Hematopoietic multipotent progenitor cell (in vitro differentiated cells): Measurements from ENCODE around the gene EVC. TPM values are rescaled to one million over a fixed set of nuclear protein-coding genes. Genes with fewer than 3 reads are reported as not detected.

Source experiments
- DNase-seq, 3 donors: peaks; one replicate each; pipeline ENCODE4 v3.0.0-alpha.2; 2011 to 2015; ENCODE audit warnings: low read depth in 2 of 3, low spot score in 2 of 3
- total RNA-seq: library from RNA; depleted of rRNA; stranded (reverse); fragments of >200 nt; gene quantifications from one replicate; pipeline ENCODE4 v1.2.3, GENCODE V29; 2012

EVC gene
- total RNA-seq: 7.8 TPM

DNA sequence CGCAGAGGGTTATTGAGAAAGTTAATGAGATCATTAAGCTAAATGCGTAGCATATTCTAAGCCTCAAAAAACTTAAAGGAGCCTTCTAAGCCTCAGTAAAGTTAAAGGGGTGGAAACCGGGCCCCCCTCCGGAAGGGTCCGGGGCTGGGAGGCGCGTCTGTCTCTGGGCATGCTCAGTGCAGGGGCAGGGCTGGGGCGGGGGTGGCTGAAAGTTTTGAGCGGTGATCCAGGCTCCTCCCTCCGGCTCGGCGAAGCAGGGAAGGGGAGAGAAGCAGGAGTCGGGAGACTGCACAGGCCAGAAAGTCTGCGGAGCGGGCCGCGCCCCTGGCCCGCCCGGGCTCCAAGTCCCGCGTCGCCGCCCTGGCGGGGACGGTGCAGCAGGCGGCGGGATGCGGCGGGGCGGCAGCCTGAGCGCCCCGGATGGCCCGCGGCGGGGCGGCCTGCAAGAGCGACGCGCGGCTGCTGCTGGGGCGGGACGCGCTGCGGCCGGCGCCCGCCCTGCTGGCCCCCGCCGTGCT, at the start of gene EVC:
EVC (plus strand) TSS at position 241 of the 518 bp plus-strand sequence; CDS start at position 421, 180 bp downstream.
- peak in 2 of 3 donors; percentile 28 to 36 for DNase-seq

DNA sequence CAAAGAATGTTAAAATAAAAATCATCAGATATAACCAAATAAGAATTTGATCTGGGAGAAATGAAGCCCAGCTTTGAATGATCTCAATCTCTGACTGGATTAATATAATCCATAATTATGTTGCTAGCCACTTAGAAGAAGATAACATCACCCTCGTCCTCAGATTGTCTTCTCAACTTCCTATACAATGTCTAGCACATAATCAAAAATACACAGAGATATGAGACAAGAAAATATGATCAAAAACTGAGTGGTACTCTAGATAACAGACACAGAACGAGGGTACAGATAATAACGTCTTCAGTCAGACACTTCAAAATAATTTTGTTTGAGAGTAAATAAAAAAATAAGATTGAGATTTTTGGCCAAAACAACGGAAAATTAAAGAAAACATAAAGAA, 49.8 kb upstream of the EVC start:
- no peak for DNase-seq

DNA sequence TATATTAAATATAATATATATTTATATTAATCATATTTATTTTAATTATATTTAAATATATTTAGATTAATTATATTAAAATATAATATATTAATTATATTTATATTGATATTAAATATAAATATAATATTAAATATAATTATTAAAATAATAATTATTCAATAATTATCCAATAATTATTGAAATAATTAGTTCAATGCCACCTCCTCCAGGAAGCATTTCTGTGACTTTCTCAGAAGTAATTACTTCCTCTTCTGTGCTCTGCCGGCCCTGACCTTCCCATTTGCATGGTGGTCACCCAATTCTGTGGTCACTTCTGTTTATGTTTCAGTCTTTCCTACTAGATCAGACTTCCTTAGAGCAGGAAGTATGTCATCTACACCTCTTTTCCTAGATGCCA, 48.4 kb upstream of the EVC start:
- no peak for DNase-seq

DNA sequence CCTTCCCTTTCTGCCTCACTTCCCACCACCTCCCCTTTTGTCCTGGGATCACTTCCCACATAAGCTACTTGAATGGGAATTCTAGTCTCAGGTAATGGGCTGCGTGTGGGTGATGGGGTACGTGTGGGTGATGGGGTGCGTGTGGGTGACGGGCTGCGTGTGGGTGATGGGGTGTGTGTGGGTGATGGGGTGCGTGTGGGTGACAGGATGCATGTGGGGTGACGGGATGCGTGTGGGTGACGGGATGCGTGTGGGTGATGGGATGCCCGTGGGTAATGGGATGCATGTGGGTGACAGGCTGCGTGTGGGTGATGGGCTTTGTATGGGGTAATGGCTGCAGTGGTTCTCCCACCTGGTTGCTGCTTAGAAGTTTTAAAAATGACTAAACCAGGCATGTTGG, 46.2 kb upstream of the EVC start:
- no peak for DNase-seq

DNA sequence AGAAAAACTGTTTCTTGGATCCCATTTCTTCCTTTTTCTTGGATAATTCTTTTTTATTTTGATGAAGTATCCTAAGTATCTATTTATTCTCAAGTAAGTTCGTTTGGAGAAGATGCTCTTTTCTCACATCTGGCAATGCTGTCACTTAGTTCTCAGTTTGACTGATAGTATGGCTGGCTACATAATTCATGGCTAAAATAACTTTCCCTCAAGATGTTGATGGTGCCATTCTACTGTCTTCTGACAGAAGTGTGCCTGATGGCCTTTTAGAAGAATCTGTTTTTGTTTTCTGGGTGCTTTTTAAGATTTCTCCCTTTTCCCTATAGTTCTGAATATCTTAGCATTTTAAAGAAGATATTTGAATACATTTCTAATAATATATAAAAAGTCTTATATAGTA, 44.3 kb upstream of the EVC start:
- DNase-seq: no peak

DNA sequence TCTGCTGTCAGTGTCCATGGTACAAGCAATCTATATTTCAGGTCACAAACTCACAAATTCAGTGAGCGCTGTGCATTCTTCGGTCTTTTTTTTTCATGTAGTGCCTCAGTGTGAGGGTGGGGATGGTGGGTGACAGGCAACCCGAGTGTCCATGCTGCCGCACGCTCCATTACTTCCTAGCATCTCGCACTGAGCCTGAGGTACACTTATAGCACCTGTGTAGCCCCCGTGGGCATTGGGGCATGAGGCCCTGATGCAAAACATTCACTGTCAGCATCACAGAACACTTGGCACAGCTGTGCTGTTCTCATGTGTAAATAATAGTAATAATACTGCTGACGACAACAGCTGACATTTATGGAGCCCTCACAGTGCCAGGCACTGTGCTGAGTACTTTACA, 34.2 kb upstream of the EVC start:
- DNase-seq: no peak

DNA sequence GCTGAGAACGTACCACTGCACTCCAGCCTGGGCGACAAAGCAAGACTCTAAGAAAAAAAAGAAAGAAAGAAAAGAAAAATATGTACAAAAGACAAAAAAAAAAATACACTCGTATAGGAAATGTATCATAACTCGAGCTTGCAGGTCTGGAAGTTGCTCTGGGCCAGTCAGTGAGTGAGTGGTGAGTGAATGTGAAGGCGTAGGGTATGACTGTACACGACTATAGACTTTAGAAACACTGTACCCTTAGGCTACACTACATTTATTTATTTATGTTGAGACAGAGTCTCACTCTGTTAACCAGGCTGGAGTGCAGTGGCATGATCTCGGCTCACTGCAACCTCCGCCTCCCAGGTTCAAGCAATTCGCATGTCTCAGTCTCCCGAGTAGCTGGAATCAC, 32.0 kb upstream of the EVC start:
- DNase-seq: no peak

DNA sequence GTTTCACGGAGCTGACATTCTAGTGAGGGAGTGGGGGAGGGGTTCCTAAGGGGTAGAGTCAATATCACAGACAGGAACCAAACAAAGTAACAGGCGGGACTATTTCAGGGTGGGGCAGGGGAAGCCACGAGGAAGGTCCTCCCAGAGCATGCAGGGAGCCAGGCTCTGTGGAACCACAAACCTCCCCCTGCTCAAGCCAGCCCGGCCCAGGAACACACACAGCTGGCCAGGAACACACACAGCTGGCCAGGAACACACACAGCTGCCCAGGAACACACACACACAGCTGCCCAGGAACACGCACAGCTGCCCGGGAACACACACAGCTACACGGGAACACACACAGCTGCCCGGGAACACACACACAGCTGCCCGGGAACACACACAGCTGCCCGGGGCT, 27.4 kb upstream of the EVC start:
- no peak for DNase-seq

DNA sequence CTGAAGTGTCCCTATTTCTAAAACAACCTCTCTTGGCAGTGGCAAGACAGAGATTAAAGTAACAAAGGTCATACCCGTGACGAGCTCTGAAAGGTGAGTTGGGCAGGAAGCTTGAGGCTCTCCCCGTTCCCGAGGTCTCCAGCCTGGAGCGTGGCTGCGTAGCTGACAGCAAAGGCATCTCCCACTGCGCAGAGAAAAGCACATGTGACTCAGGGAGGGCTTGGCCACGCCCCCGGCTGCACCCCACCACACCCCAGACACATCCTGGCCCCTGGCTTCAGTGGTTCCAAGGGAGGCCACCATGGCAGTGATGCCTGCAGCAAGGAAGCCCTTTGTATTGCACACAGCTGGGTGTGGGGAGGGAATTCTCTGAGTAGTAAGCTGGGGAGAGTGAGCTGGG, 25.7 kb upstream of the EVC start:
- DNase-seq: no peak

DNA sequence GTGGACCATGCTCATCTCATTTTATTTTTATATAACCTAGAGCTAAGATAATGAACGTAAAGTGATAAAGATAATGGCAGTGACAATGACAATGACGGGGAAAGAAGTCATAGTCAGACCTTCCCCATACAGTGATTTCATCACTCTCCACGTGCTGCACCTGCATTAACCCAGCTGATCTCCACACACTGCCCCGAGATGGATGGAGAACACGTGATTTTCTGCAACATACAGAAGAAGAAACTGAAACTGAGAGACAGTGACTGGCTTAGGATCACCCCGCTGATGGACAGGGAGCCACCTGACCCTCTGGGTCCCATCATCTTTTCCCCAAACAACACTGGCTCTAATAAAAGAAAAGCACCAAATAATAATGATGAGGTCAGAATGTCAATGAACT, 24.7 kb upstream of the EVC start:
- DNase-seq: no peak

DNA sequence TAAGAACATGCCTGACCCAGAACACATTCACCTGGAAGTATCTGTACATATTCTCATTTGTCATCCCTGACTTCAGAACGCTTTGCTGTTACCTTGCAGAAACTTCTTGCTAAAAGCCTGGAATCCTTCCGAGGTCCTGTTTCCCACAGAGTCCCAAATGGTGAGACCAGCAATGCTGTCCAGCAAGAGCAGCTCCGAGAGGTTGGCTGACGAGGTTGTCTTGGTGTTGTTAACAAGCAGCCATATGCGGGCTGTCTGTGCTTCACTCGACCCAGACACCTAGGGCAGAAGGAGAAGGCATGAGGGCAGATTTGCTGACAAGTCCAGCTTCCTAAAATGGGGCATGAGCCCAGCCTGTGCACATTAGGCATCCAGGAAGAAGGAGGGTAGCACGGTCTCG, 21.9 kb upstream of the EVC start:
- no peak for DNase-seq

DNA sequence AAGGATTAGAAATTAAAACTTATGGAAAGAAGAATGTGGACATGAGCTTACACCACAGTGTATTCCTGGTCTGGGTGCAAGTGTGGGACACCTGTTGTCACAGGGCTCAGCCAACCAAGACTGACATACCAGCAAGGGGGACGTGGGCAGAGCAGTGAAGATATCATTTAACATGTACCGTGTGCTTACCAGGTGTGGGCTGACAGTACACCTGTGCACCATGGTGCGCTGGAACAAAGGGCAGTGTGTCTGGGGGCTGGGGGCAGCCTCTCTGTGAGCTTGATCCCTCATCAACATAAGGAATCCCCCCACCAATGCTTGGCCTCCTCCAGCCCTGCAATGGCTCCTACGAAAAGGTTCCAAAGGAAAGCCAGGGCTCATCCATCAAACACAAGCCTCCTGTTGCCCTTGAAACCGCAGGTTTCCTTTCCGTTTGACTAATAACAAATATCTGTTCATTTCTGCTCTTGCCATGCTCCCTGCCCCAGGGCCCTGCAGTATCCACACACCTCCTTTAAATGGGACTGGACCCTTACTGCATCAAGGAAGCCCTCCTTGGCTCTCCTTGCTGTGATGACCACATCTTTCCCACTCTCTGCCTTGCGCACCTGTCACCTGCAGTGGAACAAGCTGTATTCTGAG, 19.4 kb upstream of the EVC start:
- no peak for DNase-seq

DNA sequence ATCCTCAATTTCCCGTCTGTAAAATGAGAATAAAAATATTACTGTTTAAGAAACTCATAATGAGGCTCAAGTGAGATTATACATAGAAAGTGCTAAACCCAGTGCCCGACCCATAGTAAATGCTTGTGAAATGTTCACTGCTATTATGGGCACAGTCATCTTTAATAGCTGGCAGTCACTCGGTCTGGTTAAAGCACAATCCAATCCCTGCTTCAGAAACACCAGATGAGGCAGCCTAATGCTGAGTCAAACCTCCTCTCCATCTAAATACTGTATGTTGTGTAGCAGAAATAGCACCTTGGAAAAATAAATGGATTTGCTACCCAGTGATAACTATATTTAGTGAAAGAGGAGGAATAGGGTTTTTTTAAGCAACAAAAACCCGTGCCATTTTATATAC, 17.1 kb upstream of the EVC start:
- DNase-seq: no peak

DNA sequence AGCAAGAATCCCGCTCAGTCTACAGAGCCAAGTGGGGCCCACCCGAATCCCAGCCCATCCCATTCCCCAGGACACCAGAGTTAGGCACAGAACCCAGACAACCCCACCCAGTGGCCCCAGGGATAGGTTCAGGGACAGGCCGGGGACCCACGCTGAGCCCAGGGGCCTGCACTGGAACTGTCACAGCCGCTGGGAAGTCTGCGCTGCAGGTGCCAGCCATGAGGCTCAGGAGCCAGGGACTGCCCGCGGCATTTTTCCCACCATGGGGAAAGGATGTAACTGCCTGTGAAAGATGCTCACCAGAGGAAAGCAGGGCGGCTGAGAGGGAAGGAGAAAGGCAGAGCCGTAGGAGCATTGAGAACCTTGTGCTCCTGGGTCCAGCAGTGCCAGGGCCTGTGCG, 14.7 kb upstream of the EVC start:
- no peak for DNase-seq

DNA sequence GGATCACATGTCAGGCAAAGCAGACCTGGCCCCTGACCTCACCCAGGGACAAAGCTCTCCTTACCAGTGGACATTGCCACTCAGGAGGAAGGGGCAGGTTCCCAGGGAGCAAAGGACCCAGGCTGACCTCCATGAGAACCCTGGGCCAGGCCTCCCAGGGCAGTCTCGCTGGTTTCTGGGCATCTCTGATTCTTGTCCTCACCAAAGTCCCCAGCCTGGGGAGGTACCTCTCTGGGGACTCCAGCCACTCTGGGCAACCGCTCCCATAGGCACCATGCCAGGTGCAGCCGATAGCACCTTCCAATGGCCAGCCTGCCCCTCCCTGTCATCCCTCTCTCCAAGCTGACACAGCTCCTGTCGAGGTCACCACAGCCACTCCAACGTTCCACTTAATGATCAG, 10.5 kb upstream of the EVC start:
- no peak for DNase-seq

DNA sequence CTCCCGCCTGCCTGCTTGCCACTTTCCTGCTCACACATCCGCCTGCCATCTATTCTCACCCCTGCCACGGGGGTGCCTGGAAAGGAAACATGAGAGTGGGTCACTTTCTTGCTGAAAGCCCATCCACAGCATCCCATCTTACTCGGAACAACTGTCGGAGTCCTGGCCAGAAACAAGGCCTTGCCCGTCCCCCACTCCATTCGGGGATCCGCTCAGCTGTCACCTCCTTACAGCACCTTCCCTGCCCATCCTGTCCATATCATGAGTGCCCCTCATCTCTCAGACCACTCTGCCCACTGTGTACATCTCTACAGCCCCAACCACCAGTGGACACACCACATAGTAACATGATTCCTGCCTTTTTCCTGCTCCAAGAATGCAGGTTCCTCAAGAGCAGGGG, 9.0 kb upstream of the EVC start:
- no peak for DNase-seq

DNA sequence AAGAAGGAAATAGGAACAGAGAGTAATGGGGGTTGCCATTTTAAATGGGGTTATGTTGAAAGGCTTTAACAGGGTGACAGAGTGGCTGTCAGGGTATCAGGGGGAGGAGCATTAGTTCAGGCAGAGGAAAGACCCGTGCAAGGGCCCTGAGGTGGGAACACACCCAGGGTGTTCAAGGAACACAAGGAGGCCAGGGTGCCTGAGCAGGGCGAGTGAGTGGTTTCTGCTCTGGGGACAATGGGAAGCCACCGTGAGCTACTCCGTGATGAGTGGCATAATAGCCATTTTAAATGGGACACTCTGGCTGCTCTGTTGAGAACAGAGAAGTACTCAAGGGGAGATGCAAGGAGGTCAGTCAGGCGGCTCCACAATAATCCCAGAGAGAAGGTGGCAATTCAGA, 7.2 kb upstream of the EVC start:
- no peak for DNase-seq

DNA sequence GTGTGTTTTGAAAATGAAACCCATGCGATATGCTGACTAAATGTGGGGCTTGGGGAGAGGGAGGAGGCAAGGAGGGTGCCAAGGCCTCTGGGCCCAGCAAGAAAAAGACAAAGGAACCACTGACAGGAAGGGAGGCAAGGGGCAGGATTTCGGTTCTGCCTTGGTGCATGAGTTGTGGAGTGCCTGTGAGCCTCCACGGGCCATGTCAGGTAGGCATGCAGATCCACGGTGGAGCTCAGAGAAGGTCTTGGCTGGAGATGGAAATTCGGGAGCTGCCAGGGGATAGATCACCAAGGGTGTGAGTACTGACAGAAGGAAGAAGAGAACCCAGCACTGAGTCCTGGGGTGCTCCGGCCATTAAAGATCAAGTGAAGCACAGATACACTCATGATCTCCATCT, 6.7 kb upstream of the EVC start:
- no peak for DNase-seq

DNA sequence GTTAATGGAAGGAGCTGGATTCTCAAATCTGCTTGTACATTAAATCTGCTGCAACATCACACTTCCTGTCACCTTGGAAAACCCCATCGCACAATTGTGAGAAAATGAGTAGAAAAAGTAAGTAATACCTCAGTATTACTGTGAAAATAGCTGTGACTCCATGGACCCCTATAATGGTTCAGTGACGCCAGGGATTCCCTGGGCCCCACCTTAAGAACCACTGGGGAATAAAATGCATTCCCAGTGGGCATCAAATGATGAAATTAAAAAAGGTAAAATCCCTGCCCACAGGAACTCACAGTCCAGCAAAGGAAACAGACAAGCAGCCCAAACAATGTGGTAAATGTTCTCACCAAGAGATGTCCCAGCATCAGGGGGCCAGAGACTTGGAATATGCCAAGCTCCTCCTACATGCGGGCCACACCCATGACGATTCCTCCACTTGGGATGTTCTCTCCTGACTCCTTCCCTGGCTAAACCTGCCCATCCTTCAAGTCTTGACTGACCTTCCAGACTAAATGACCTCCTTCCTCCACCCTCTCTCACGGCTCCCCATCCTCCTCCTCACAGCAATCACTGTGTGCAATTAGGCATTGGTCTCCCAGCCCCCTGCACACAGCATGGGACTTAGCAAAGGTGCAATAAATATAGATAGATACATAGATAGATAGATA, 5.2 kb upstream of the EVC start:
- DNase-seq: peak in 1 of 3 donors; percentile 20

DNA sequence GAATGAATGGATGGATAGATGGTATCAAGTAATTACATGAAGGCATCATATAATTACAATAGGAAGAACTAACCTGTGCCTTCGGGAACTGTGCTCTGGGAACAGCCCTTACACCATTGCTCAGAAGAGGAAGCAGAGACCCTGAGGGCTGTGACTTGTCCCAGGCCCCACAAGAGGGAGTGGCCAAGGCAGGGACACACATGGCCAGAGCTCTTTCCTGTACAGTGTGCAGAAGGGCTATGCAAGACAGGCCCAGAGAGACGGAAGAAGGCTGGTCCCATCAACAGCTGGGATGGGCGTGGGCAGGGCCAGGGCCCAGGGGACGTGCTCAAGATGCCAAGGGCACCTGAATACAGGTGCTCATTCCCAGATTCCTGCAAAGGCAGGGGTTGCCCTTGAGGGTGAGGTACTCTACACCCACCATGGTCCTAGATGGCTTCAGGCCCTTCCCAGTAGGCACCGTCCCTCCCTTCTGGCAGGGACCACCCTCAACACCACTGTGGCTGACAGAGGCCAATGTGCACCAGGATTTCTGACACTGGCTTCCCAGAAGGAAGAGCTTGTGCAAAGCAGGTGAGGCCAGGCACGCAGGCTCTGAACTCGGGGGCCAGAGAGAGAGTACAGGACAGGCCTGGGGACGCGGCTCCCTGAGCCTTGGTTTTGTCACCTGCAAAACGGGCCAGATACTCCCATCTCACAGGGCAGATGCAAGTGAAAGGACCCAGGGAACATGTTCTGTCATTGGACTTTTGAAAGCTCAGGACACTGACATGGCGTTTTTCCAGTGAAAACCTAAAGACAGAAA, 4.3 kb upstream of the EVC start:
- DNase-seq: peak in 1 of 3 donors; percentile 8

DNA sequence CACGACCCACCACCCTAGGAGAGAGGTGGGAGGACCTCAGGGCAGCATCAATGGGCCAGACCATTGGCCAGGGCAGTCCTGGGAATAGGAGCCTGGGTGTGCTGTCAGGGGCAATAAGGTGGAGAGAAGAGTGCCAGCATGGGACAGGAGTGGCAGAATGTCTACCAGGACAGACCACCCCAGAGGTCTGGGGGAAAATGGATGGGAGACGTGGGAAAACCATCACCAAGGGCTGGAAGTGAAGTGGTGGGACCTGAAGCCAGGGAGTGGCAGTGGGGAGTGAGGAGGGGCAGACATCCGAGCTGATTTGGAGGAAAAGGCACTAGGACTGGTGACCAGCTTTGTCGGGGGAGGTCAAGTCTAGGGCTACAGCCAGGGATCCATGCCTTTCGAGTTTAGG, 3.6 kb upstream of the EVC start:
- no peak for DNase-seq
